SK-N-SH treated with all-trans-retinoic acid at 6 μM for 48 hours (cell line): Measurements from ENCODE around the gene IGF2R.

Experiments used
- ARNTL ChIP-seq: fragments of 450-650 bp; formaldehyde crosslinking; IDR thresholded peaks from 2 replicates; pipeline ENCODE4 v1.5.0; 2020; ENCODE audit warnings: low read depth, mild to moderate bottlenecking, moderate library complexity, borderline replicate concordance
- ESRRG ChIP-seq: fragments of 250-450 bp; sonication (Bioruptor Pico); IDR thresholded peaks from 2 replicates; pipeline ENCODE4 v1.6.1; 2021; ENCODE audit warnings: mild to moderate bottlenecking
- GLIS3 ChIP-seq: fragments of 250-450 bp; sonication (Bioruptor Pico); IDR thresholded peaks from 2 replicates; pipeline ENCODE4 v1.5.0; 2020; ENCODE audit warnings: mild to moderate bottlenecking, moderate library complexity
- ISL1 ChIP-seq: fragments of 250-450 bp; sonication (Bioruptor Pico); IDR thresholded peaks from 2 replicates; pipeline ENCODE4 v2.1.2; 2022; ENCODE audit warnings: mild to moderate bottlenecking, moderate library complexity
- PATZ1 ChIP-seq: fragments of 250-450 bp; sonication (Bioruptor Pico); IDR thresholded peaks from 2 replicates; pipeline ENCODE4 v1.8.0; 2020; ENCODE audit warnings: mild to moderate bottlenecking, moderate library complexity, borderline replicate concordance
- ZFP3 ChIP-seq: fragments of 250-450 bp; sonication (Bioruptor Pico); IDR thresholded peaks from 2 replicates; pipeline ENCODE4 v1.5.0; 2020; ENCODE audit warnings: mild to moderate bottlenecking, moderate library complexity
- ZNF70 ChIP-seq: fragments of 450-650 bp; formaldehyde crosslinking; IDR thresholded peaks from 2 replicates; pipeline ENCODE4 v1.5.0; 2020; ENCODE audit warnings: mild to moderate bottlenecking, moderate library complexity

DNA sequence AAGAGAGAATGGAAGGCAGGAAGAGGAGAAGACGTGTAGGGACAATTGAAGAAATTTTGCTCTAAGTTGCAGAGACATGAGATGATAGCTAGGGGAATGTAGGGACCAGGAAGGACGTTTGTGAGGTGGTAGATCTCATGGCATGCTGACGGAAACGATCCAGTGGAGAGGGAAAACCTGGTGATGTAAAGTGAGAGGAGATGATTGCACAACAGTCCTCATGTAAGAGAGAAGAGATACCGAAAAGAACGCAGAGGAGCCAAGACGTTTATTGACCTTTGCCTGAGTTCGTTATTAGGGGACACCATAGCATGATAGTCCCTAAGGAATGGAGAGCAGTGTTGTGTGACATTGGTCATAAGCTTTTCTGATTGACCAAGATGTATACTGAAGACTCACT is 55.3 kb downstream of the IGF2R start:
- TF ChIP-seq ESRRG (CRISPR knock-in tag) (no peak), ZNF70 (CRISPR knock-in tag) (no peak), ZFP3 (CRISPR knock-in tag) (no peak), ARNTL (CRISPR knock-in tag) (no peak), PATZ1 (CRISPR knock-in tag) (no peak), ISL1 (CRISPR knock-in tag) (no peak), GLIS3 (no peak)
